K562 (cell line): ENCODE data around the gene KCNT1.

Experiments
- CHD2 ChIP-seq: IDR thresholded peaks from 2 replicates; pipeline ENCODE4 v1.6.1; 2011; ENCODE audit warnings: low read depth, low read length
- EHMT2 ChIP-seq: fragments of 450-650 bp; IDR thresholded peaks from 2 replicates; pipeline ENCODE4 v1.6.1; 2018; ENCODE audit warnings: antibody characterized with exemption
- HNRNPUL1 ChIP-seq: fragments of 200-400 bp; formaldehyde crosslinking; IDR thresholded peaks from 2 replicates; pipeline ENCODE4 v1.6.1; 2017; ENCODE audit warnings: low read length
- LARP7 ChIP-seq: fragments of 450-650 bp; IDR thresholded peaks from 2 replicates; pipeline ENCODE4 v1.6.1; 2016
- NEUROD1 ChIP-seq: fragments of 150-350 bp; IDR thresholded peaks from 2 replicates; pipeline ENCODE4 v1.6.1; 2014; ENCODE audit warnings: borderline replicate concordance, low read length, low read depth; ENCODE audit not compliant: partially characterized antibody
- PCBP1 ChIP-seq: fragments of 200-400 bp; formaldehyde crosslinking; IDR thresholded peaks from 2 replicates; pipeline ENCODE4 v1.6.1; 2018; ENCODE audit warnings: mild to moderate bottlenecking, low read depth, low read length; ENCODE audit not compliant: poor library complexity, severe bottlenecking
- POLR2A ChIP-seq: fragments of 450-650 bp; conservative IDR thresholded peaks from 2 replicates; pipeline ENCODE4 v1.6.1; 2016
- POLR2AphosphoS5 ChIP-seq: IDR thresholded peaks from 2 replicates; pipeline ENCODE4 v1.6.1; 2011; ENCODE audit warnings: mild to moderate bottlenecking, low read depth, low read length, moderate library complexity; ENCODE audit not compliant: control insufficient read depth, insufficient read depth
- ZBTB33 ChIP-seq: sonication (generic); formaldehyde crosslinking; IDR thresholded peaks from 2 replicates; pipeline ENCODE4 v1.8.1; 2023; ENCODE audit warnings: mild to moderate bottlenecking, missing genetic modification reagents
- ZNF24 ChIP-seq: fragments of 450-650 bp; IDR thresholded peaks from 2 replicates; pipeline ENCODE4 v1.6.1; 2016
- TF ChIP-seq, protein P1 (sequence below), 3 experiments: IDR thresholded peaks in 2 of 3; conservative IDR thresholded peaks in 1 of 3; 2 replicates each; pipeline ENCODE4 v1.5.1; 2011 to 2012; ENCODE audit warnings: low read length in 3 of 3, mild to moderate bottlenecking in 3 of 3, control low read depth in 2 of 3, improper control_type of control experiment in 1 of 3, inconsistent platforms in 1 of 3, low read depth in 1 of 3, mixed read lengths in 1 of 3, moderate library complexity in 1 of 3; ENCODE audit not compliant: insufficient read depth in 2 of 3
- TF ChIP-seq, protein P2 (sequence below), 2 experiments: IDR thresholded peaks; 2 replicates each; pipeline ENCODE4 v1.6.1; 2012; ENCODE audit warnings: improper control_type of control experiment in 2 of 2, low read depth in 2 of 2, low read length in 2 of 2, borderline replicate concordance in 1 of 2

DNA sequence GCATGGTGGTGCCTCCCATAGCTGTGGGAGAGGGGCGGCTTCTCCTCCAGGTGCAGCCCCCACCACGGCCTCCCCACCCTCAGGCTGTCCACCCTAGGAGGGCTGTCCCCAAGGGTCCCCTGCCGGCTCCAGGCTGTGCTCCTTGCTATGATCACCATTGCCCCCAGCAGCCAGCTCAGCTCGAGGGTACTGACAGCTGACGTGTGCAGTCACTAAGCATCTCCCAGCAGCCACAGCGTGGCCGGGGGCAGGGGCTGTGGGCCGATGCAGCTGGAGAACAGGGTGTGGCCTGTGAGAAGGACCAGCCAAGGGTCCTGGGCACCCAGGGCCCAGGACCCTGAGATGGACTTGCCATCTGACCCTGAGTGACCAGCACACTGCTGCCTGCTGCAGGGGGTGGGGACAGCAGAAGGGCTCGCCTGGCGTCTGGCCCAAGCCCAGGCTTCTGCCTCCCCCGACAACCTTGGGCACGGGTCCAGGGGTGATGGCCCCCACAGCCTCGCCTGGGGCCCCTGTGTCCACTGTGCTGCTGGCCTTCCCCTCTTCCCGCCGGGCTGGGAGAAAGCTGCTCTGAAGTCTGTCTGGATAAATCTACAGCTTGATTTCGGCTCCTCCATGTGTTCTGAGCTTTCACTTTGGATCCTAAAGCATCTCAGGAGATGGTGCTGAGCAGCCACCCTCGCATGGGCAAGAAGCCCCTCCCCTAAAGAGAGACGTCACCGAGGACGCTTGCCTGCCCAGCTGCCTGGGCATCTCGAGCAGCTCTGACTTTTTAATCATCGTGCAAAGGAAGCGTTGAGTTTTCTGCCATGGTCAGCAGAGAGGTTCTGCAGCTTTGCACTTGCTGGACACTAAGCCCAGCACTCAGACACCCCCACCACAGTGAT is 5.5 kb downstream of the KCNT1 start:
- TF ChIP-seq EHMT2 (no peak), HNRNPUL1 (no peak), POLR2A (no peak), ZNF24 (no peak), POLR2AphosphoS5 (no peak), LARP7 (no peak), NEUROD1 (no peak), PCBP1 (no peak), CHD2 (no peak), ZBTB33 (no peak)
- TF ChIP-seq, protein P1, sequence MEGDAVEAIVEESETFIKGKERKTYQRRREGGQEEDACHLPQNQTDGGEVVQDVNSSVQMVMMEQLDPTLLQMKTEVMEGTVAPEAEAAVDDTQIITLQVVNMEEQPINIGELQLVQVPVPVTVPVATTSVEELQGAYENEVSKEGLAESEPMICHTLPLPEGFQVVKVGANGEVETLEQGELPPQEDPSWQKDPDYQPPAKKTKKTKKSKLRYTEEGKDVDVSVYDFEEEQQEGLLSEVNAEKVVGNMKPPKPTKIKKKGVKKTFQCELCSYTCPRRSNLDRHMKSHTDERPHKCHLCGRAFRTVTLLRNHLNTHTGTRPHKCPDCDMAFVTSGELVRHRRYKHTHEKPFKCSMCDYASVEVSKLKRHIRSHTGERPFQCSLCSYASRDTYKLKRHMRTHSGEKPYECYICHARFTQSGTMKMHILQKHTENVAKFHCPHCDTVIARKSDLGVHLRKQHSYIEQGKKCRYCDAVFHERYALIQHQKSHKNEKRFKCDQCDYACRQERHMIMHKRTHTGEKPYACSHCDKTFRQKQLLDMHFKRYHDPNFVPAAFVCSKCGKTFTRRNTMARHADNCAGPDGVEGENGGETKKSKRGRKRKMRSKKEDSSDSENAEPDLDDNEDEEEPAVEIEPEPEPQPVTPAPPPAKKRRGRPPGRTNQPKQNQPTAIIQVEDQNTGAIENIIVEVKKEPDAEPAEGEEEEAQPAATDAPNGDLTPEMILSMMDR (IDR thresholded peaks at IDR 0.05 in 2 of 3, conservative IDR thresholded peaks at IDR 0.05 in 1 of 3; ENCODE audit: insufficient read depth in 2 of 3, low read depth in 1 of 3, low read length in 3 of 3): no peak
- TF ChIP-seq, protein P2, sequence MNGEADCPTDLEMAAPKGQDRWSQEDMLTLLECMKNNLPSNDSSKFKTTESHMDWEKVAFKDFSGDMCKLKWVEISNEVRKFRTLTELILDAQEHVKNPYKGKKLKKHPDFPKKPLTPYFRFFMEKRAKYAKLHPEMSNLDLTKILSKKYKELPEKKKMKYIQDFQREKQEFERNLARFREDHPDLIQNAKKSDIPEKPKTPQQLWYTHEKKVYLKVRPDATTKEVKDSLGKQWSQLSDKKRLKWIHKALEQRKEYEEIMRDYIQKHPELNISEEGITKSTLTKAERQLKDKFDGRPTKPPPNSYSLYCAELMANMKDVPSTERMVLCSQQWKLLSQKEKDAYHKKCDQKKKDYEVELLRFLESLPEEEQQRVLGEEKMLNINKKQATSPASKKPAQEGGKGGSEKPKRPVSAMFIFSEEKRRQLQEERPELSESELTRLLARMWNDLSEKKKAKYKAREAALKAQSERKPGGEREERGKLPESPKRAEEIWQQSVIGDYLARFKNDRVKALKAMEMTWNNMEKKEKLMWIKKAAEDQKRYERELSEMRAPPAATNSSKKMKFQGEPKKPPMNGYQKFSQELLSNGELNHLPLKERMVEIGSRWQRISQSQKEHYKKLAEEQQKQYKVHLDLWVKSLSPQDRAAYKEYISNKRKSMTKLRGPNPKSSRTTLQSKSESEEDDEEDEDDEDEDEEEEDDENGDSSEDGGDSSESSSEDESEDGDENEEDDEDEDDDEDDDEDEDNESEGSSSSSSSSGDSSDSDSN (IDR thresholded peaks at IDR 0.05; ENCODE audit: borderline replicate concordance in 1 of 2, low read depth in 2 of 2, low read length in 2 of 2): no peak
